ENCODE measurements around the gene SORCS2.

Gene SORCS2

DNA sequence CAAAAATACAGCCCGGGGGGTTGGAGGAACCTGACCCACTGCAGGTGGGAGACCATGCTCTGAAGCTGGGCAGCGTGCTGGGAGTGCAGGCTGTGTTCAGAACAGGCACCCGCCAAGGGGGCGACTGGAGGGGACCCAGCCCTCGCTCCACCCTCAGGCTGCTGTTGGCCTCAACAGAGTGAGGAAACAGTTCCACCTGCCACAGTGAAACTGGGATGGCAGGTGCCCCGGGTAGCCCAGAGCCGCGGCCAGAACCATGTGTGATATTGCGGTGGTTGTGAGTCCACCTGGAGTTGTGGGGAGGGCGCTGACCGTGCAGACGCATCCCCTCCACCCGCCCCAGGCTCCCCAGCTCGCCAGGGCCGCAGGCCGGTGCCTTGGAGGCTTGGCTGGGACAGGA is 288.1 kb downstream of the SORCS2 start:
- TF ChIP-seq FOXM1 (IDR thresholded peaks at IDR 0.05; ENCODE audit: borderline replicate concordance, low read depth) (no peak), CEBPB (IDR thresholded peaks at IDR 0.05) (no peak), TAF1 (IDR thresholded peaks at IDR 0.05; ENCODE audit: low read depth) (no peak), RAD21 (IDR thresholded peaks at IDR 0.05; ENCODE audit: low read depth) (no peak), CREB1 (IDR thresholded peaks at IDR 0.05; ENCODE audit: low read depth) (no peak), TCF12 (IDR thresholded peaks at IDR 0.05; ENCODE audit: low read depth) (no peak), YY1 (IDR thresholded peaks at IDR 0.05; ENCODE audit: low read depth) (no peak), EP300 (IDR thresholded peaks at IDR 0.05; ENCODE audit: borderline replicate concordance) (no peak), EGR1 (IDR thresholded peaks at IDR 0.05) (no peak), ZBTB7A (IDR thresholded peaks at IDR 0.05; ENCODE audit: low read depth) (no peak), NFIC (IDR thresholded peaks at IDR 0.05) (no peak)
- TF ChIP-seq, protein P1, sequence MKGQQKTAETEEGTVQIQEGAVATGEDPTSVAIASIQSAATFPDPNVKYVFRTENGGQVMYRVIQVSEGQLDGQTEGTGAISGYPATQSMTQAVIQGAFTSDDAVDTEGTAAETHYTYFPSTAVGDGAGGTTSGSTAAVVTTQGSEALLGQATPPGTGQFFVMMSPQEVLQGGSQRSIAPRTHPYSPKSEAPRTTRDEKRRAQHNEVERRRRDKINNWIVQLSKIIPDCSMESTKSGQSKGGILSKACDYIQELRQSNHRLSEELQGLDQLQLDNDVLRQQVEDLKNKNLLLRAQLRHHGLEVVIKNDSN (IDR thresholded peaks at IDR 0.05) = no peak
- TF ChIP-seq, protein P2, sequence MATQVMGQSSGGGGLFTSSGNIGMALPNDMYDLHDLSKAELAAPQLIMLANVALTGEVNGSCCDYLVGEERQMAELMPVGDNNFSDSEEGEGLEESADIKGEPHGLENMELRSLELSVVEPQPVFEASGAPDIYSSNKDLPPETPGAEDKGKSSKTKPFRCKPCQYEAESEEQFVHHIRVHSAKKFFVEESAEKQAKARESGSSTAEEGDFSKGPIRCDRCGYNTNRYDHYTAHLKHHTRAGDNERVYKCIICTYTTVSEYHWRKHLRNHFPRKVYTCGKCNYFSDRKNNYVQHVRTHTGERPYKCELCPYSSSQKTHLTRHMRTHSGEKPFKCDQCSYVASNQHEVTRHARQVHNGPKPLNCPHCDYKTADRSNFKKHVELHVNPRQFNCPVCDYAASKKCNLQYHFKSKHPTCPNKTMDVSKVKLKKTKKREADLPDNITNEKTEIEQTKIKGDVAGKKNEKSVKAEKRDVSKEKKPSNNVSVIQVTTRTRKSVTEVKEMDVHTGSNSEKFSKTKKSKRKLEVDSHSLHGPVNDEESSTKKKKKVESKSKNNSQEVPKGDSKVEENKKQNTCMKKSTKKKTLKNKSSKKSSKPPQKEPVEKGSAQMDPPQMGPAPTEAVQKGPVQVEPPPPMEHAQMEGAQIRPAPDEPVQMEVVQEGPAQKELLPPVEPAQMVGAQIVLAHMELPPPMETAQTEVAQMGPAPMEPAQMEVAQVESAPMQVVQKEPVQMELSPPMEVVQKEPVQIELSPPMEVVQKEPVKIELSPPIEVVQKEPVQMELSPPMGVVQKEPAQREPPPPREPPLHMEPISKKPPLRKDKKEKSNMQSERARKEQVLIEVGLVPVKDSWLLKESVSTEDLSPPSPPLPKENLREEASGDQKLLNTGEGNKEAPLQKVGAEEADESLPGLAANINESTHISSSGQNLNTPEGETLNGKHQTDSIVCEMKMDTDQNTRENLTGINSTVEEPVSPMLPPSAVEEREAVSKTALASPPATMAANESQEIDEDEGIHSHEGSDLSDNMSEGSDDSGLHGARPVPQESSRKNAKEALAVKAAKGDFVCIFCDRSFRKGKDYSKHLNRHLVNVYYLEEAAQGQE (IDR thresholded peaks at IDR 0.05; ENCODE audit: low read depth) = no peak
- TF ChIP-seq, protein P3, sequence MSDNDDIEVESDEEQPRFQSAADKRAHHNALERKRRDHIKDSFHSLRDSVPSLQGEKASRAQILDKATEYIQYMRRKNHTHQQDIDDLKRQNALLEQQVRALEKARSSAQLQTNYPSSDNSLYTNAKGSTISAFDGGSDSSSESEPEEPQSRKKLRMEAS (IDR thresholded peaks at IDR 0.05) = no peak

DNA sequence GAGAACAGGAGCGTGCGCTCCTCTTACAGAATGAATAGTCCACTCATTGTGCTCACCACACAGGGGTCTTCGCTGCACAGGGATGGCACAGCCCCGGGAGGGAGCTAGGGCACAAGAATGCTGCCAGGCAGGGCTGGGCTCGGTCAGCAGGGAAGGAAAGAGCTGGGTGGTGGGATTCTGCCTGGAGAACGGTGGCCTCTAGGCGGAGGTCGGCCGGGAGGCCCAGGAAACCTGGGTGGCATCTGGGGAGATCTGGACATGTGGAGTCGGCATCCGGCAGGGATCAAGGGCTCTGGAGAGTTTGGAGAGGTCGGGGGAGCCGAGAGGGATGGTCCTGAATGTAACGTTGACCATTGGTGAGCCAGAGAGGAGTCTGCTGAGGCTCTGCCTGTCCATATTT is 288.9 kb downstream of the SORCS2 start:
- TF ChIP-seq EGR1 (IDR thresholded peaks at IDR 0.05) = no peak
- TF ChIP-seq CEBPB (IDR thresholded peaks at IDR 0.05) = no peak
- TF ChIP-seq ZBTB7A (IDR thresholded peaks at IDR 0.05; ENCODE audit: low read depth) = no peak
- no peak for TF ChIP-seq TEAD4 (IDR thresholded peaks at IDR 0.05)

DNA sequence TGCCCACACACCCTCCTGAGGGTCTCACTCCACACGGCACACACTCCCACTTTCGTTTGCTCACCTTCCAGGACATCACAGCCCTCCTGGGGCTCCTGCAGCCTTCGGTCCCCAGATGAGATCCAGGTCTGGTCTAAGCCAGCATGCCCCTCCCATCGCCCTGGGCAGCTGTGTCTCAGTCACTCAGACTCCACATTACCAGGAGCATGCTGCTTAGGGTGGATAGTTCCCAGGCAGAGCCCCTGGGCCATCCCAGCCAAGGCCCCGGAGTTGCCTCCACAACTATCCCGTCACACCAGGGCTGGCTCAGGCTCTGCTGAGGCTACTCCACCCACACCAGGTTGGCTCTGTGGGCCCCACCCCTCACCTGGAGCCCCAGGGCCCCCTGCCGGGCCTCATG is 292.8 kb downstream of the SORCS2 start:
- TF ChIP-seq, protein P2 (IDR thresholded peaks at IDR 0.05; ENCODE audit: low read depth) = no peak
- TF ChIP-seq TEAD4 (IDR thresholded peaks at IDR 0.05) = no peak

DNA sequence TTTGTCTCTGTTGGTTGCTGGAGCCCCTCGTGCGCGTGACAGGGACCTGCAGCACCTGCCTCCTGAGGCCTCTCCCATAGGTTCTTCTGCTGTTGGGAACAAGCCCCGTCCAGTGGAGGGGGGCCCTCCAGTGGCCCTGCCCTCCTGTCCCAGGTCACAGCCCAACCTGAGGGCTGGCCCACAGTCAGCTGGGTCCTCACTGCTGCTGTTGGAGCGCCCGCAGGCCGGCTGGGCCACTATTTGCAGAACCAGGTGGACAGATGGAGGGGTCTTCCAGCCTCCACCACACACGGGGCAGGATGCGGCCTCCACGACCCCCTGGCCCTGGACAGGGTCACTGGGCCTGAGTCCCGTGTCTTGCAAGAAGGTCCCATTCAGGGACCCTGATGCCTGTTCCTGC is 293.8 kb downstream of the SORCS2 start:
- TF ChIP-seq ZBTB7A (IDR thresholded peaks at IDR 0.05; ENCODE audit: low read depth) = no peak
- no peak for TF ChIP-seq YY1 (IDR thresholded peaks at IDR 0.05; ENCODE audit: low read depth)
- no peak for TF ChIP-seq TCF12 (IDR thresholded peaks at IDR 0.05; ENCODE audit: low read depth)

DNA sequence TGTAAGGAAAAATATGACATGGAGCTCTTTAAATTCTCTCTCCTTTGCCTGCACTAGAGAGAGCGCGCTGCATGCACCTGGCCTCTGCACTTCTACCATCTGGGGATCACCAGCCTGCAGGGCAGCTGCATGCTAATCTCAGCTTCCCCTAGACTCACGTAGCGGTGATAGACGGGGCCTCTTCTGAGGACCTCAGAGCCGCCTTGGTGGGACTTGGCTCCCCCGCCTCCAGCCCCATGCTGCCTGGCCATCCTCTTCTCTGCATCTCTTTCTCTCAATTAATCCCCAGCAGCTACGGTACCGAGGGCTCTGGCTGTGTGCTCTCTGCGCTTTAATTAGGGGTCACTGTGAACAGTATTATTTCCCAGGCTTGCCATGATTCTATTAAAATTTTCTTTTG is 295.2 kb downstream of the SORCS2 start:
- TF ChIP-seq RAD21 (IDR thresholded peaks at IDR 0.05; ENCODE audit: low read depth) (no peak), CEBPB (IDR thresholded peaks at IDR 0.05) (no peak), TAF1 (IDR thresholded peaks at IDR 0.05; ENCODE audit: low read depth) (no peak), CREB1 (IDR thresholded peaks at IDR 0.05; ENCODE audit: low read depth) (no peak), NFIC (IDR thresholded peaks at IDR 0.05) (no peak), TCF12 (IDR thresholded peaks at IDR 0.05; ENCODE audit: low read depth) (no peak), EGR1 (IDR thresholded peaks at IDR 0.05) (no peak), FOXM1 (IDR thresholded peaks at IDR 0.05; ENCODE audit: borderline replicate concordance, low read depth) (no peak), EP300 (IDR thresholded peaks at IDR 0.05; ENCODE audit: borderline replicate concordance) (no peak)
- TF ChIP-seq, protein P1 (IDR thresholded peaks at IDR 0.05) = no peak
- TF ChIP-seq, protein P3 (IDR thresholded peaks at IDR 0.05) = no peak

DNA sequence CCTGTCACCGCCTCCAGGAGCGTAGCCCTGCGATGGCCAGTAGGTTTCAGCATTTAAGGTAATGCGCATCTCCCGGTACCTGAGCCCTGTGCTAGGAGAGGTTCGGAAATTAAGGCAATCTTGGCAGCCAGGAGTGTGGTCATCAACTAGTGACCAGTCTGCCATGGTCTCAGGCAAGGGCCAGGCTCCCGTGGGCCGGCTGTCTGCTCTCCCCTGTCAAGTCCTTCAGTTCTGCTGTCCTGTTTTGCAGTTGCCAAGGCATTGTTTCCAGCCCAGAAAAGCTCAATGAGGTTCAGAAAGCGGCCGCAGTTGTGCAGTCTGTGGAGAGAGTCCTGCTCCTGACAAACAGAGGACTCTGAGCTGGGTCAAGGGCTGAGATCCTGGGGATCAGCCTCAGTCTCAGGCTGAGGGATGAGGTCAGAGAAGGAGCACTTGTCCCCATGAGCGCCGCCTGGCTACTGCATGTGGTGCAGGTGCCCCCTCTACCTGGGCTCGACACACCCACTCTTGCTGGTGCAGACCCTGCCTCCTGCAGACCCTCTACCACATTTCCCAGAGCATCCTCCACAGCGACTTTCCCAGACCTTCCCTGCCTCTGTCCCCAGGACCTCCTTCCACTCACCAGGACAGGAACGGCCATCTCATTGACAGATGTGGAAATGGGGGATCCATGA is 295.8 kb downstream of the SORCS2 start:
- TF ChIP-seq, protein P2 (IDR thresholded peaks at IDR 0.05; ENCODE audit: low read depth) = no peak

Measured in Ishikawa (cell line).